GM13976 (cell line): ENCODE measurements around the gene IL1R1.

Experiments
- DNase-seq: peaks from one replicate; pipeline ENCODE4 v3.0.0; 2012; ENCODE audit warnings: low spot score
- in situ Hi-C: fragments of 300-500 bp; cut with MboI; formaldehyde crosslinking; loops from one replicate; pipeline ENCODE4 v1.12.0; 2022; ENCODE audit warnings: low sequenced_read_pairs, mixed read lengths, inconsistent platforms; ENCODE audit not compliant: unreplicated experiment
- TF ChIP-seq, protein P1 (sequence below): IDR thresholded peaks from 2 replicates; pipeline ENCODE4 v1.5.1; 2012; ENCODE audit warnings: borderline replicate concordance, mild to moderate bottlenecking; ENCODE audit not compliant: insufficient read depth; ENCODE audit errors: extremely low read depth, missing control alignments, control extremely low read depth

Gene IL1R1

DNA sequence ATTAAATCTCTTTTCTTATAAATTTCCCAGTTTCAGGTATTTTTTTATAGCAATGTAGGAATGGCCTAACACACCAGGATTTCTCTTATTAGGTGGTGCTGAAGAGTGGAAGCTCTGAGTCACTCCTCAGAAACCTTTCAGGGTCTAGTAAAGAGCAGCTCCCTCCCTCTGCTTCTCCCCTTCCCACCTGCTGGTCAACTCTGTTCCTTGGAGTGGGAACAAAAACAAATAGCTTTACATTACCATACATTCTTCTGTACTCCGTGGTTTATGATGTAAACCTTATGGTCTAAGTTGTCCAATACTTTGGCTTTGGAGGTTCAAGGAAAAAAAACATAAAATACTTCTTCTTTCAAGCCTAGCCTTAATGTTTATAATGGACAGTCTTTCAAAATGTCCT is 2.7 kb upstream of the IL1R1 start:
- in situ Hi-C loops = no loop called here
- no peak for DNase-seq
- TF ChIP-seq, protein P1, sequence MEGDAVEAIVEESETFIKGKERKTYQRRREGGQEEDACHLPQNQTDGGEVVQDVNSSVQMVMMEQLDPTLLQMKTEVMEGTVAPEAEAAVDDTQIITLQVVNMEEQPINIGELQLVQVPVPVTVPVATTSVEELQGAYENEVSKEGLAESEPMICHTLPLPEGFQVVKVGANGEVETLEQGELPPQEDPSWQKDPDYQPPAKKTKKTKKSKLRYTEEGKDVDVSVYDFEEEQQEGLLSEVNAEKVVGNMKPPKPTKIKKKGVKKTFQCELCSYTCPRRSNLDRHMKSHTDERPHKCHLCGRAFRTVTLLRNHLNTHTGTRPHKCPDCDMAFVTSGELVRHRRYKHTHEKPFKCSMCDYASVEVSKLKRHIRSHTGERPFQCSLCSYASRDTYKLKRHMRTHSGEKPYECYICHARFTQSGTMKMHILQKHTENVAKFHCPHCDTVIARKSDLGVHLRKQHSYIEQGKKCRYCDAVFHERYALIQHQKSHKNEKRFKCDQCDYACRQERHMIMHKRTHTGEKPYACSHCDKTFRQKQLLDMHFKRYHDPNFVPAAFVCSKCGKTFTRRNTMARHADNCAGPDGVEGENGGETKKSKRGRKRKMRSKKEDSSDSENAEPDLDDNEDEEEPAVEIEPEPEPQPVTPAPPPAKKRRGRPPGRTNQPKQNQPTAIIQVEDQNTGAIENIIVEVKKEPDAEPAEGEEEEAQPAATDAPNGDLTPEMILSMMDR = no peak

DNA sequence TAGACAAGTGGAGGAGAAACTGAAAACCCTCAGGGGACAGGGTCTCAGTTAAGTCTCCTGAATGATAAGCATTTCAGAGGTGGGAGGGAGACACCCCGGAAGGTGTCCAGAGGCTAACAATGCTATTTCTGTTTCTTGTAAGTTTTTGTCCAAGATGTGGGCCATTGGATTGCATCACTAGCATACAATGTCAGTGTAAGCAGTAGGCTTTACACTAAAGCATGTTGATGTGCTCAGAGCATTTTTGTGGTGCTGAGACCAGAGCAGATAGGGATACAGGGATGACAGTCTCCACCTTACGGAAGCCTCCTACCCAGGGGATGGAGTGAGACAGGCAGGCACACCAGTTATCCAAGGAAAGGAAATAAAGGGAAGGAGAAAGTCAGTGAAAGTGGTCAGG is 2.2 kb upstream of the IL1R1 start:
- no peak for DNase-seq
- TF ChIP-seq, protein P1 = no peak
- in situ Hi-C loops = no loop called here

DNA sequence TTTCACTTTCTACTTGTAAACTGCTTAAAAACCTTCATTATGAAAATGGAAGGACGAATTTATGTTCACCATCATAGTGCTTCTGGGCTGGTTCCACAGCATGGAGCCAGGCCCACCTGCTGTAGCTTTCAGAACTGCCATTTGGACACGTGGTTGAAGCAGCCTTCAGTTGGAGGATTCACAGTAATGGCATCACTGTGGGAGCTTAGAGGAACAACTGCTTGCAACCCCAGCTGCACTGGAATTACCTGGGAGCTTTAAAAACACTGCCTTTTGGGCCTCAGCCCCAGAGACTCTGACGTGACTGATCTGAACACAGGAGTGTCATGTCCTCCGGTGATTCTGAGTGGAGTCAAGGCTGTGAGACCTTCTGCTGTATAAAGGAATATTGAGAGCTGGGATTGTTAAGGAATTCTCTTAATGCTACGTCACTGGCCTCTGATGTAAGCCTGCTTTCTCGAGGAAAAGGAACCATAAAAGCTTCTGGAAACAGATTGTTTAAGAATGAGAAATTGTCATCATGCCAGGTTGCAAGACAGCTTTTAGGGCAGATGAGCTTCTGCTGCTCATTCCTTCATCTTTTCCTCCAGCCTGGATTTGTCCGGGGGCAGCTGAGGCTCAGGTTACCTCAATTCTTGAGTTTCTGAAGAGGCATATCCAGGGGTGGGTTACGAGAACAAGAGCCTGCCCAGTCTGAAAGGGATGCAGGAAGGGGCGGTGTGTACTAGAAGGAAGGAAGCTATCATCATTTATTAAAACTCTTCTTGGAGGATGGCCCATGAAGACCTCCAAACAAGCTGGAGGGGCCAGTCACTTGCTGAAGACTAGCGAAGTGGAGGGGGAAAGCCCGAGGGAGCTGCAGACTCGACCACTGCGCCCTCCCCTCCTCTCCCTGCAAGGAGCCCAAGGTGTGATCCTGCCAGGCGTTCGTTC is 1.3 kb upstream of the IL1R1 start:
- in situ Hi-C loops = no loop called here
- no peak for DNase-seq
- TF ChIP-seq, protein P1 = no peak

DNA sequence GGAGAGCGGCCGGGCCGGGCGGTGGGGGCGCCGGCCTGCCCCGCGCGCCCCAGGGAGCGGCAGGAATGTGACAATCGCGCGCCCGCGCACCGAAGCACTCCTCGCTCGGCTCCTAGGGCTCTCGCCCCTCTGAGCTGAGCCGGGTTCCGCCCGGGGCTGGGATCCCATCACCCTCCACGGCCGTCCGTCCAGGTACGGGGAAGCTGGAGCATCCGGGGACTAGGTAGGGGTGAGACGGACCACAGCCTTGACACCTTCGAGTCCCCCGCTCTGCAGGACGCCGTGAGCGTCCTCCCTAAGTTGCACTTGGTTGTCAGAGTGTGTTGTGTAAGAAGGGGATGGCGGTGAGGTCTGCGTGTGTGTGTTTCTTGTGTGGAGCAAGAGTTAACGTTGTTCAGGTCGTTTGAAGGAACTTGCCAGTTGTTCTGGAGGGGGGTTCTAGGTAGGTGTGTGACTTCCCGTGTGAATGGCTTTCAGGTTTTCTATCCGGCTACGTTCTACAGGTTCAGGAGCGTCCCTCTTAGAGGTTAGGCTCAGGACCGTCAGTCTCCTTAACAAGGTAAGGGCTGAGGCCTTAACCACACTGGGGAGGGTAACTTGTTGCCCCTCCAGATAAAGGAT is 393 bp downstream of the IL1R1 start:
- TF ChIP-seq, protein P1 = no peak
- DNase-seq = no peak
- in situ Hi-C loops = no loop called here

DNA sequence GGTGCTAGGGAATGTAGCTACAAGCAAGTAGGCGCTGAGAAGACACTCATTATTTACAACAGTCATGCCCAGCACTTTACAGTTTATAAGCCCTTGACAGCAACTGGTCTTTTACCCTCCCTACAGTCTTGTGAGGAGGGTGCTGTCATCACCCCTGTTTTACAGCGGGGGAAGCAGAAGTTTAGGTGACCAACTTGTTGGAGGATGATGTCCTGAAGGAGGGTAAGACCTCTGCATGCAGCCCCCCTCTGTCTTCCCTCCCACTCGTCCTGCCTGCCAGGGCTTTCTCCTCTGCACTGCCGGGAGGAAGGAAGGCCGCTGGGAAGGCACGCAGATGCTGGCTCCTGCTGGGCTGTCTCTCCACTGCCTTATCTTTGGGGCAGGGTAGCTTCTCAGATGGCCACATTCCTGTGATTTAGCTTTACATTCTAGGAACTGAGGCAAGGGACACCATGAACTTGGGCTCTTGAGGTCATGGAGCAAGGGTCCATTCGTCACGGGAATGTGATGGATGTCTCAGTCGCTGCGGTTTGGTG is 972 bp downstream of the IL1R1 start:
- DNase-seq = no peak
- in situ Hi-C loops = no loop called here
- TF ChIP-seq, protein P1 = no peak

DNA sequence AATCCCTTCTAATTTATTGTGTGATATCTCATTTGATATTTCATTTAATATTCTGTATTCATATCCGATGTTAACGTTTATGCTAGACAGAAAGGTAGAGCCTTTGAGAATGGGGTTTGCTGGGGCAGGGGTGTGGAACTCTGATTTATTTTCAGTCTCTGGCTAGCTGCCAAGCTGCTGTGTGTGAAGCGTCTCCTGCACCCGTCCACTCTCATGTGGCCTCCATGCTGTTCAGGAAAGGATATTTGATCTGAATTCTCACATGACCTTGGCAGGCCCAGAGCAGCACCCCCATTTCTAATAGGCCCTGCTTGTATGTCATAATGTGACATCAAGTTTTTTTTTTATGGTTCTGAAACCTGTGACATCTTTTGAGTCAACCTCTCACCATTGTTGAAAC is 1.6 kb downstream of the IL1R1 start:
- no peak for DNase-seq

More for the DNA sequence above, 1.6 kb downstream of the IL1R1 start:
- in situ Hi-C loops = no loop called here
- TF ChIP-seq, protein P1 = no peak
